DMS53 (cell line): ENCODE data around the gene RNF224.

Experiments
- DNase-seq: peaks from one replicate; lab custom pipeline; 2025; lab: John Stamatoyannopoulos, UW

The RNF224 gene

GRCh38 chr9:137227054-137227852 is at the start of gene RNF224:
RNF224 (plus strand) TSS chr9:137227502; CDS start chr9:137228336, 834 bp downstream.
- peak; percentile 93 for DNase-seq

- peak; percentile 51 for DNase-seq
Observed at GRCh38 chr9:137178201-137178938, 48.9 kb upstream of the RNF224 start.

- no peak for DNase-seq
Observed at GRCh38 chr9:137178939-137179630, 48.2 kb upstream of the RNF224 start.

- DNase-seq = no peak
Observed at GRCh38 chr9:137179761-137180160, 47.5 kb upstream of the RNF224 start.

GRCh38 chr9:137180491-137180890 is 46.8 kb upstream of the RNF224 start:
- no peak for DNase-seq

GRCh38 chr9:137181680-137182079 is 45.6 kb upstream of the RNF224 start:
- no peak for DNase-seq

GRCh38 chr9:137182836-137183235 is 44.5 kb upstream of the RNF224 start:
- no peak for DNase-seq

- no peak for DNase-seq
Observed at GRCh38 chr9:137183980-137184595, 43.2 kb upstream of the RNF224 start.

GRCh38 chr9:137184881-137185660 is 42.2 kb upstream of the RNF224 start:
- DNase-seq = no peak

- DNase-seq = no peak
Observed at GRCh38 chr9:137185921-137186320, 41.4 kb upstream of the RNF224 start.

- DNase-seq = peak; percentile 51
Observed at GRCh38 chr9:137186385-137186784, 40.9 kb upstream of the RNF224 start.

GRCh38 chr9:137187386-137187785 is 39.9 kb upstream of the RNF224 start:
- DNase-seq = no peak

- no peak for DNase-seq
Observed at GRCh38 chr9:137188086-137188489, 39.2 kb upstream of the RNF224 start.

GRCh38 chr9:137188490-137189296 is 38.6 kb upstream of the RNF224 start, which contains the start of the genes ANAPC2 and SSNA1:
ANAPC2 (minus strand) TSS chr9:137188560; CDS start chr9:137188532, 28 bp downstream.
SSNA1 (plus strand) TSS chr9:137188676; CDS start chr9:137188727, 51 bp downstream.
- peak; percentile 98 for DNase-seq

GRCh38 chr9:137189297-137190295 is 37.7 kb upstream of the RNF224 start:
- DNase-seq = peak; percentile 74

GRCh38 chr9:137190315-137190856 is 36.9 kb upstream of the RNF224 start:
- DNase-seq = peak; percentile 85

GRCh38 chr9:137191245-137191644 is 36.1 kb upstream of the RNF224 start:
- DNase-seq = no peak

GRCh38 chr9:137191691-137192447 is 35.4 kb upstream of the RNF224 start:
- DNase-seq = no peak
